Measurements from ENCODE around the gene VANGL2.
A peak's percentile ranks its signal among the peaks of the same experiment; 100 is the strongest.

Gene VANGL2

DNA sequence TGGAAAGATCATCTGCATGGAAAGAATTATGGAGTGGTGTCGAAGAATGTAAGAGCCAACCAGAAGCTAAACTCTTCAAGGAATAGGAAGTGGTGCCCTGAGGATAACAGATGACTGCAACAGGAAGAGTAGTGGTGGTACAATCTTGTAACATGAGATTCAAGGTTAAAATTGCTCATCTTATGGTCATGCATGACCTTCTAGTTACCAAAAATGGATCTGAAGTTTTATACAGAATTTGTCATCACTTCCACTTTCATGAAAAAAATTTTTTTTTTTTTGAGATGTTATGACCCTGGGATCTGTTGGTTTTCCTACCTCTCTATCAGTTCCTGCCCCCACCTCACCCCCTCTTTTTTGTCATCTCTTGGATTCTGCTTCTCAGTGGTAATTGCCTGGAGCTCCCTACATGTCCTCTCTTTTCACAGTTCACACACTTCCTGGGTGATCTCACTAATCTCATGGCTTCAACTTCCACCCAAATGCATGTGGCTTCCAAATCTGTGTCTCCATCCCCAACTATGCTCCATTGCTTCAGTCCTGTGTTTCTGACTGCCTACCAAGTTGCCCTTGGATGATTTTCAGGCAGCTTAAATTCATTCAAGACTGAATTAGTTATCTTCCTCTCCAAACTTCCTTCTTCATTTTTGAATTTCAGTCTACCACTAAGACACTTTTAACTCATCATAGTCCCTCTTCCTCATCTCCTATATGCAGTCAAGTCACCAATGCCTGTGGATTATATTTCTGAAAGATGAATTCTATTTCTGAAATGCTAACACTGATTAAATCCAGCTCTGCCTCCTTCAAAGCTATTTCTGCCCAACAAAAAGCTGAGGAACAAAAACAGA is 74.3 kb downstream of the VANGL2 start:
- Histone ChIP-seq H4K20me1 (no peaks in the 10 kb centered on the region), H3K36me3 (peaks cover 0 to 11% (median 0%) of the 10 kb centered on the region in 11 experiments; a peak in 2 of 22 replicates), H3K4me1 (peaks cover 24 to 32% (median 27%) of the 10 kb centered on the region in 10 experiments), H3K27me3 (no peaks in the 10 kb centered on the region), H3K9me3 (replicated peaks in 1 of 11) (peaks cover 0 to 54% (median 32%) of the 10 kb centered on the region in 11 experiments; a peak in 19 of 22 replicates), H3K27ac (peak overlapping the region; percentile 23 to 72 (median 57); a peak in 20 of 22 replicates), H3K4me2 (peak overlapping the region; percentile 34 to 79 (median 61)), H3K4me3 (peak overlapping the region in 2 of 10 experiments; percentile 1 to 11; a peak in 1 of 20 replicates), H3K9ac (peak overlapping the region in 1 of 11 experiments; percentile 19; a peak in 1 of 22 replicates)
- TF ChIP-seq Cebpa-rat (IDR thresholded peaks at IDR 0.05), result no peak
